IMR-90 (cell line): Measurements from ENCODE around the gene ERVH48-1. TPM values are rescaled to one million over a fixed set of nuclear protein-coding genes. Genes with fewer than 3 reads are reported as not detected.

Source experiments
- ATAC-seq: fragments of 200-7000 bp; cut with Tn5 transposase; 2 replicates; pipeline ENCODE4 v1.9.1; 2020; ENCODE audit warnings: low read depth, mild to moderate bottlenecking, moderate library complexity
- BruUV-seq: library from RNA; stranded (reverse); fragments of 400-500 nt; replicated peaks from 2 replicates; lab custom pipeline; 2021; lab: Mats Ljungman, UMichigan
- CTCF ChIA-PET: fragments of 300-600 bp; formaldehyde crosslinking; extraction: SDS; loops from one replicate; lab custom pipeline; 2021; ENCODE audit warnings: antibody characterized with exemption; lab: Yijun Ruan, JAX
- POLR2A ChIA-PET: fragments of 300-600 bp; sonication (Branson Sonifier 250); formaldehyde crosslinking; loops from one replicate; lab custom pipeline; 2022; ENCODE audit warnings: antibody characterized with exemption; ENCODE audit not compliant: unreplicated experiment; lab: Charles Lee
- DNase-seq: peaks from one replicate; pipeline ENCODE4 v3.0.0; 2013
- H2AFZ ChIP-seq: replicated peaks from 2 replicates; pipeline ENCODE3; 2013; ENCODE audit warnings: low read length, mild to moderate bottlenecking; ENCODE audit not compliant: poor library complexity
- H2AK5ac ChIP-seq: 2 replicates; pipeline ENCODE4 v1.6.1; 2013; ENCODE audit warnings: low read depth, low read length, inconsistent platforms
- H2AK9ac ChIP-seq: replicated peaks from 2 replicates; pipeline ENCODE3; 2013; ENCODE audit warnings: mild to moderate bottlenecking, low read depth, low read length, moderate library complexity; ENCODE audit not compliant: poor library complexity
- H2BK120ac ChIP-seq: 2 replicates; pipeline ENCODE4 v1.6.1; 2013; ENCODE audit warnings: low read depth, low read length, inconsistent platforms
- H2BK15ac ChIP-seq: 3 replicates; pipeline ENCODE4 v1.6.1; 2013; ENCODE audit warnings: low read depth, low read length, inconsistent platforms
- H2BK20ac ChIP-seq: 2 replicates; pipeline ENCODE4 v1.6.1; 2013; ENCODE audit warnings: low read depth, mild to moderate bottlenecking, inconsistent platforms, low read length, moderate library complexity
- H2BK5ac ChIP-seq: 2 replicates; pipeline ENCODE4 v1.6.1; 2013; ENCODE audit warnings: mild to moderate bottlenecking, low read depth, low read length, inconsistent platforms; ENCODE audit not compliant: poor library complexity, severe bottlenecking
- H3K14ac ChIP-seq: replicated peaks from 2 replicates; pipeline ENCODE4 v1.6.1; 2013; ENCODE audit warnings: low read depth, low read length, inconsistent platforms
- H3K18ac ChIP-seq: 2 replicates; pipeline ENCODE4 v1.6.1; 2013; ENCODE audit warnings: low read depth, low read length, control low read depth
- H3K23ac ChIP-seq: 2 replicates; pipeline ENCODE4 v1.6.1; 2013; ENCODE audit warnings: low read depth, low read length, inconsistent platforms
- H3K27ac ChIP-seq: 2 replicates; pipeline ENCODE4 v1.5.1; 2013; ENCODE audit warnings: mild to moderate bottlenecking, control low read depth, low read length; ENCODE audit not compliant: insufficient read depth
- H3K27me3 ChIP-seq: 2 replicates; pipeline ENCODE4 v1.6.1; 2013; ENCODE audit warnings: low read length; ENCODE audit not compliant: control insufficient read depth, insufficient read depth
- H3K36me3 ChIP-seq: 2 replicates; pipeline ENCODE4 v1.6.1; 2013; ENCODE audit warnings: low read length, mixed read lengths; ENCODE audit not compliant: control insufficient read depth, insufficient read depth
- H3K4ac ChIP-seq: 2 replicates; pipeline ENCODE4 v1.6.1; 2013; ENCODE audit warnings: low read depth, low read length, inconsistent platforms
- H3K4me1 ChIP-seq: 2 replicates; pipeline ENCODE4 v1.6.1; 2013; ENCODE audit warnings: low read length, mixed read lengths; ENCODE audit not compliant: control insufficient read depth, insufficient read depth
- H3K4me2 ChIP-seq: 2 replicates; pipeline ENCODE4 v1.6.1; 2013; ENCODE audit warnings: low read depth, mild to moderate bottlenecking, control low read depth, low read length, moderate library complexity
- H3K4me3 ChIP-seq: 2 replicates; pipeline ENCODE4 v1.5.1; 2013; ENCODE audit warnings: low read depth, mild to moderate bottlenecking, control low read depth, low read length, moderate library complexity; ENCODE audit not compliant: insufficient read depth
- H3K56ac ChIP-seq: 2 replicates; pipeline ENCODE4 v1.6.1; 2013; ENCODE audit warnings: low read length, inconsistent platforms; ENCODE audit not compliant: insufficient read depth; ENCODE audit errors: extremely low read depth
- H3K79me1 ChIP-seq, 2 experiments: 2 replicates each; pipeline ENCODE4 v1.6.1; 2013; ENCODE audit warnings: low read length in 2 of 2, inconsistent platforms in 1 of 2, low read depth in 1 of 2
- H3K9ac ChIP-seq: 2 replicates; pipeline ENCODE4 v1.6.1; 2013; ENCODE audit warnings: low read depth, low read length, control low read depth
- H3K9me1 ChIP-seq: 2 replicates; pipeline ENCODE4 v1.6.1; 2013; ENCODE audit warnings: low read length, inconsistent platforms; ENCODE audit not compliant: insufficient read depth
- H3K9me3 ChIP-seq: 2 replicates; pipeline ENCODE4 v1.6.1; 2013; ENCODE audit warnings: low read length; ENCODE audit not compliant: control insufficient read depth, insufficient read depth
- H4K20me1 ChIP-seq: 2 replicates; pipeline ENCODE4 v1.6.1; 2013; ENCODE audit warnings: low read length, inconsistent platforms; ENCODE audit not compliant: insufficient read depth
- H4K5ac ChIP-seq: 2 replicates; pipeline ENCODE4 v1.6.1; 2013; ENCODE audit warnings: mild to moderate bottlenecking, low read depth, low read length, control low read depth
- H4K8ac ChIP-seq, 2 experiments: 2 replicates each; pipeline ENCODE4 v1.6.1; 2013; ENCODE audit warnings: low read depth in 2 of 2, low read length in 2 of 2, control low read depth in 1 of 2, inconsistent platforms in 1 of 2
- H4K91ac ChIP-seq: 2 replicates; pipeline ENCODE4 v1.6.1; 2013; ENCODE audit warnings: low read depth, low read length, inconsistent platforms; ENCODE audit not compliant: insufficient read depth
- BHLHE40 ChIP-seq: fragments of 150-350 bp; IDR thresholded peaks from 2 replicates; pipeline ENCODE4 v1.6.1; 2016; ENCODE audit warnings: mild to moderate bottlenecking, low read depth, low read length
- CEBPB ChIP-seq: IDR thresholded peaks from 2 replicates; pipeline ENCODE4 v1.6.1; 2012; ENCODE audit warnings: low read depth, low read length, improper control_type of control experiment
- CHD1 ChIP-seq: IDR thresholded peaks from 2 replicates; pipeline ENCODE4 v1.6.1; 2012; ENCODE audit warnings: low read depth, low read length, improper control_type of control experiment
- FOS ChIP-seq: fragments of 150-350 bp; IDR thresholded peaks from 2 replicates; pipeline ENCODE4 v1.6.1; 2016; ENCODE audit warnings: low read depth, low read length
- MAFK ChIP-seq: IDR thresholded peaks from 2 replicates; pipeline ENCODE4 v1.6.1; 2012; ENCODE audit warnings: low read depth, low read length, improper control_type of control experiment
- MAZ ChIP-seq: IDR thresholded peaks from 2 replicates; pipeline ENCODE4 v1.6.1; 2012; ENCODE audit warnings: low read depth, mild to moderate bottlenecking, low read length, improper control_type of control experiment, moderate library complexity, borderline replicate concordance
- MXI1 ChIP-seq: IDR thresholded peaks from 2 replicates; pipeline ENCODE4 v1.6.1; 2012; ENCODE audit warnings: low read depth, mild to moderate bottlenecking, low read length, moderate library complexity, borderline replicate concordance
- NFE2L2 ChIP-seq: fragments of 150-350 bp; IDR thresholded peaks from 2 replicates; pipeline ENCODE4 v1.6.1; 2016; ENCODE audit warnings: low read depth, mild to moderate bottlenecking, low read length
- POLR2A ChIP-seq: IDR thresholded peaks from 2 replicates; pipeline ENCODE4 v1.6.1; 2012; ENCODE audit warnings: mild to moderate bottlenecking, low read depth, low read length
- RAD21 ChIP-seq: IDR thresholded peaks from 2 replicates; pipeline ENCODE4 v1.6.1; 2012; ENCODE audit warnings: low read length, improper control_type of control experiment
- RCOR1 ChIP-seq: IDR thresholded peaks from 2 replicates; pipeline ENCODE4 v1.6.1; 2012; ENCODE audit warnings: mild to moderate bottlenecking, low read length, improper control_type of control experiment; ENCODE audit not compliant: insufficient replicate concordance
- RFX5 ChIP-seq: IDR thresholded peaks from 2 replicates; pipeline ENCODE4 v1.8.0; 2012; ENCODE audit warnings: low read depth, mild to moderate bottlenecking, low read length, moderate library complexity
- SMC3 ChIP-seq: fragments of 150-350 bp; IDR thresholded peaks from 2 replicates; pipeline ENCODE4 v1.6.1; 2016; ENCODE audit warnings: low read depth, mild to moderate bottlenecking, antibody characterized with exemption, low read length, moderate library complexity
- WGBS, 2 experiments: methylation state at CpG; one replicate each; pipeline versions ENCODE4 v1.1.5 to v1.1.7; 2013; ENCODE audit warnings: missing lambda C conversion rate in 2 of 2; ENCODE audit not compliant: insufficient read length in 1 of 2; ENCODE audit errors: extremely low coverage in 2 of 2; 5-methylcytosine and 5-hydroxymethylcytosine counted together
- dilution Hi-C: fragments of 300-500 bp; cut with HindIII; formaldehyde crosslinking; loops from one replicate; pipeline ENCODE4 v1.14.3; 2018; ENCODE audit warnings: low sequenced_read_pairs; ENCODE audit not compliant: unreplicated experiment
- in situ Hi-C: fragments of 300-500 bp; cut with MboI; formaldehyde crosslinking; loops from 3 replicates; pipeline ENCODE4 v1.14.3; 2019; ENCODE audit warnings: low sequenced_read_pairs, inconsistent platforms, mixed read lengths
- intact Hi-C: fragments of 100-400 bp; cut with micrococcal nuclease; formaldehyde crosslinking; loops from 2 replicates; pipeline ENCODE4 v1.10.0; 2022
- polyA plus RNA-seq, 3 experiments: library from polyadenylated mRNA; depleted of rRNA; stranded (reverse); fragments of >200 nt; gene quantifications; 2 replicates each; pipeline ENCODE4 v1.2.3, GENCODE V29; 2012; ENCODE audit warnings: low replicate concordance in 1 of 3
- total RNA-seq: library from RNA; depleted of rRNA; stranded (reverse); fragments of >200 nt; gene quantifications from 2 replicates; pipeline ENCODE4 v1.2.3, GENCODE V29; 2012
- TF ChIP-seq, protein P1 (sequence below): fragments of 150-350 bp; IDR thresholded peaks from 2 replicates; pipeline ENCODE4 v1.6.1; 2017; ENCODE audit warnings: mild to moderate bottlenecking, antibody characterized with exemption, low read length, low read depth
- TF ChIP-seq, protein P2 (sequence below): fragments of 150-350 bp; IDR thresholded peaks from 2 replicates; pipeline ENCODE4 v1.6.1; 2016; ENCODE audit warnings: low read depth, mild to moderate bottlenecking, low read length, moderate library complexity, borderline replicate concordance
- TF ChIP-seq, protein P3 (sequence below): conservative IDR thresholded peaks from 2 replicates; pipeline ENCODE4 v1.5.1; 2012; ENCODE audit warnings: mild to moderate bottlenecking, low read depth, low read length, improper control_type of control experiment

ERVH48-1 gene
- total and polyA plus RNA-seq, 2 of the 4 experiments (the other 2 are of a cell fraction): under 0.01 TPM; not detected in 1

GRCh38 chr21:42959728-42960127, 34.3 kb upstream of the ERVH48-1 start:
- WGBS, 2 experiments: no CpG with 5 or more reads among the region's 3 CpGs
- no peaks in the 10 kb centered on the region for H4K20me1 ChIP-seq
- H3K27me3 ChIP-seq: no peaks in the 10 kb centered on the region
- intact Hi-C loops (no loop called here), in situ Hi-C loops (loop anchor here (5.0 kb wide), 1 partner anchor 42 kb away; no protein-coding TSS in a partner anchor), dilution Hi-C loops (no loop called here)
- TF ChIP-seq NFE2L2: no peak
- no peak for TF ChIP-seq RCOR1
- no peak for TF ChIP-seq FOS
- no peak for TF ChIP-seq RAD21
- no peak for TF ChIP-seq POLR2A
- TF ChIP-seq MAZ: no peak
- TF ChIP-seq MAFK: no peak
- TF ChIP-seq BHLHE40: no peak
- no peak for TF ChIP-seq CEBPB
- TF ChIP-seq CHD1: no peak
- TF ChIP-seq SMC3: no peak
- TF ChIP-seq, protein P1, sequence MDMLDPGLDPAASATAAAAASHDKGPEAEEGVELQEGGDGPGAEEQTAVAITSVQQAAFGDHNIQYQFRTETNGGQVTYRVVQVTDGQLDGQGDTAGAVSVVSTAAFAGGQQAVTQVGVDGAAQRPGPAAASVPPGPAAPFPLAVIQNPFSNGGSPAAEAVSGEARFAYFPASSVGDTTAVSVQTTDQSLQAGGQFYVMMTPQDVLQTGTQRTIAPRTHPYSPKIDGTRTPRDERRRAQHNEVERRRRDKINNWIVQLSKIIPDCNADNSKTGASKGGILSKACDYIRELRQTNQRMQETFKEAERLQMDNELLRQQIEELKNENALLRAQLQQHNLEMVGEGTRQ: no peak
- no peak for TF ChIP-seq MXI1
- no peak for TF ChIP-seq RFX5
- TF ChIP-seq, protein P2, sequence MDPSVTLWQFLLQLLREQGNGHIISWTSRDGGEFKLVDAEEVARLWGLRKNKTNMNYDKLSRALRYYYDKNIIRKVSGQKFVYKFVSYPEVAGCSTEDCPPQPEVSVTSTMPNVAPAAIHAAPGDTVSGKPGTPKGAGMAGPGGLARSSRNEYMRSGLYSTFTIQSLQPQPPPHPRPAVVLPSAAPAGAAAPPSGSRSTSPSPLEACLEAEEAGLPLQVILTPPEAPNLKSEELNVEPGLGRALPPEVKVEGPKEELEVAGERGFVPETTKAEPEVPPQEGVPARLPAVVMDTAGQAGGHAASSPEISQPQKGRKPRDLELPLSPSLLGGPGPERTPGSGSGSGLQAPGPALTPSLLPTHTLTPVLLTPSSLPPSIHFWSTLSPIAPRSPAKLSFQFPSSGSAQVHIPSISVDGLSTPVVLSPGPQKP: no peak
- TF ChIP-seq, protein P3, sequence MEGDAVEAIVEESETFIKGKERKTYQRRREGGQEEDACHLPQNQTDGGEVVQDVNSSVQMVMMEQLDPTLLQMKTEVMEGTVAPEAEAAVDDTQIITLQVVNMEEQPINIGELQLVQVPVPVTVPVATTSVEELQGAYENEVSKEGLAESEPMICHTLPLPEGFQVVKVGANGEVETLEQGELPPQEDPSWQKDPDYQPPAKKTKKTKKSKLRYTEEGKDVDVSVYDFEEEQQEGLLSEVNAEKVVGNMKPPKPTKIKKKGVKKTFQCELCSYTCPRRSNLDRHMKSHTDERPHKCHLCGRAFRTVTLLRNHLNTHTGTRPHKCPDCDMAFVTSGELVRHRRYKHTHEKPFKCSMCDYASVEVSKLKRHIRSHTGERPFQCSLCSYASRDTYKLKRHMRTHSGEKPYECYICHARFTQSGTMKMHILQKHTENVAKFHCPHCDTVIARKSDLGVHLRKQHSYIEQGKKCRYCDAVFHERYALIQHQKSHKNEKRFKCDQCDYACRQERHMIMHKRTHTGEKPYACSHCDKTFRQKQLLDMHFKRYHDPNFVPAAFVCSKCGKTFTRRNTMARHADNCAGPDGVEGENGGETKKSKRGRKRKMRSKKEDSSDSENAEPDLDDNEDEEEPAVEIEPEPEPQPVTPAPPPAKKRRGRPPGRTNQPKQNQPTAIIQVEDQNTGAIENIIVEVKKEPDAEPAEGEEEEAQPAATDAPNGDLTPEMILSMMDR: no peak
- H3K4me1 ChIP-seq: 0 out of 2 replicates have a peak, but pooled peaks cover 2% of the 10 kb centered on the region
- no peak overlapping the region for H2BK20ac ChIP-seq
- H3K27ac ChIP-seq: no peak overlapping the region
- H3K56ac ChIP-seq: no peak overlapping the region
- ChIA-PET CTCF (no interaction called here), POLR2A (no interaction called here)
- no peak overlapping the region for H3K9ac ChIP-seq
- no peak overlapping the region for H4K5ac ChIP-seq
- H3K4ac ChIP-seq: no peak overlapping the region
- no peak overlapping the region for H2AK5ac ChIP-seq
- H3K36me3 ChIP-seq: no peaks in the 10 kb centered on the region
- H3K14ac ChIP-seq: no peak overlapping the region
- no peak overlapping the region for H2AFZ ChIP-seq
- no peak overlapping the region for H4K8ac ChIP-seq
- BruUV-seq: no TSS peak
- H3K23ac ChIP-seq: no peak overlapping the region
- H3K9me3 ChIP-seq: no peaks in the 10 kb centered on the region
- ATAC-seq: no peak
- no peak overlapping the region for H2BK5ac ChIP-seq
- H3K79me1 ChIP-seq: no peaks in the 10 kb centered on the region
- H2BK120ac ChIP-seq: no peak overlapping the region
- no peak overlapping the region for H3K18ac ChIP-seq
- H2AK9ac ChIP-seq: no peak overlapping the region
- H3K4me2 ChIP-seq: no peak overlapping the region
- H2BK15ac ChIP-seq: no peak overlapping the region
- no peaks in the 10 kb centered on the region for H3K9me1 ChIP-seq
- H3K4me3 ChIP-seq: no peak overlapping the region
- no peak overlapping the region for H4K91ac ChIP-seq
- no peak for DNase-seq
